SK-N-SH (cell line): Measurements from ENCODE around the gene GPC5. TPM values are rescaled to one million over a fixed set of nuclear protein-coding genes. Genes with fewer than 3 reads are reported as not detected.

Experiments used
- CTCF ChIA-PET: fragments of 300-600, 350-600 bp; formaldehyde crosslinking; extraction: SDS; loops from one replicate; lab custom pipeline; 2021; lab: Yijun Ruan, JAX
- POLR2A ChIA-PET: fragments of 350-600 bp; sonication (Branson Sonifier 250); formaldehyde crosslinking; extraction: SDS; loops from one replicate; lab custom pipeline; 2020; ENCODE audit warnings: antibody characterized with exemption, inconsistent platforms; lab: Yijun Ruan, JAX
- DNase-seq: peaks from one replicate; pipeline ENCODE4 v3.0.0; 2012
- H2AFZ ChIP-seq: fragments of 200-600 bp; sonication (generic); 2 replicates; pipeline ENCODE4 v1.8.1; 2016; ENCODE audit warnings: antibody characterized with exemption, mild to moderate bottlenecking, low read depth
- H3F3A ChIP-seq: fragments of 200-600 bp; sonication (generic); replicated peaks from 2 replicates; pipeline ENCODE3; 2016; ENCODE audit warnings: antibody characterized with exemption, mild to moderate bottlenecking; ENCODE audit not compliant: insufficient read depth
- H3K27ac ChIP-seq, 2 experiments: fragments of 200-500 bp in 1 of 2; fragments of 200-600 bp in 1 of 2; sonication (Bioruptor generic) in 1 of 2; sonication (generic), shearing (Covaris generic) in 1 of 2; 2 replicates each; pipeline versions ENCODE4 v1.5.1 to v1.6.1; 2014 to 2016; ENCODE audit warnings: low read depth in 2 of 2, inconsistent platforms in 1 of 2, low read length in 1 of 2, mild to moderate bottlenecking in 1 of 2, mixed read lengths in 1 of 2
- H3K27me3 ChIP-seq: fragments of 200-600 bp; sonication (generic), shearing (Covaris generic); 2 replicates; pipeline ENCODE4 v1.6.1; 2016; ENCODE audit warnings: mixed run types; ENCODE audit not compliant: insufficient read depth
- H3K36me3 ChIP-seq, 2 experiments: fragments of 200-500 bp in 1 of 2; fragments of 200-600 bp in 1 of 2; sonication (Bioruptor generic) in 1 of 2; sonication (generic) in 1 of 2; replicated peaks in 1 of 2; 2 replicates each; pipeline versions ENCODE3 to v1.5.1; 2014 to 2016; ENCODE audit warnings: low read length in 1 of 2, mild to moderate bottlenecking in 1 of 2; ENCODE audit not compliant: insufficient read depth in 2 of 2, control insufficient read depth in 1 of 2
- H3K4me1 ChIP-seq, 2 experiments: fragments of 200-500 bp in 1 of 2; fragments of 200-600 bp in 1 of 2; sonication (Bioruptor generic) in 1 of 2; sonication (generic), shearing (Covaris generic) in 1 of 2; 2 replicates each; pipeline versions ENCODE4 v1.5.1 to v1.6.1; 2014 to 2016; ENCODE audit warnings: low read depth in 1 of 2, low read length in 1 of 2, mixed run types in 1 of 2; ENCODE audit not compliant: insufficient read depth in 2 of 2, control insufficient read depth in 1 of 2
- H3K4me2 ChIP-seq: fragments of 200-600 bp; sonication (generic), shearing (Covaris generic); 2 replicates; pipeline ENCODE4 v1.6.1; 2017; ENCODE audit warnings: mixed run types
- H3K4me3 ChIP-seq, 2 experiments: fragments of 200-500 bp in 1 of 2; fragments of 200-600 bp in 1 of 2; sonication (Bioruptor generic) in 1 of 2; sonication (generic), shearing (Covaris generic) in 1 of 2; 2 replicates each; pipeline versions ENCODE4 v1.5.1 to v1.8.1; 2014 to 2016; ENCODE audit warnings: low read depth in 2 of 2, inconsistent platforms in 1 of 2, low read length in 1 of 2, mild to moderate bottlenecking in 1 of 2, mixed read lengths in 1 of 2, moderate library complexity in 1 of 2
- H3K79me2 ChIP-seq: fragments of 200-600 bp; sonication (generic); 2 replicates; pipeline ENCODE4 v1.8.1; 2017; ENCODE audit warnings: mild to moderate bottlenecking; ENCODE audit not compliant: insufficient read depth
- H3K9ac ChIP-seq: fragments of 200-600 bp; sonication (generic); 2 replicates; pipeline ENCODE4 v1.6.1; 2017; ENCODE audit warnings: mixed run types
- H3K9me2 ChIP-seq: fragments of 200-600 bp; sonication (generic); 2 replicates; pipeline ENCODE4 v1.6.1; 2017; ENCODE audit warnings: mixed run types
- H3K9me3 ChIP-seq: fragments of 200-600 bp; sonication (generic); 2 replicates; pipeline ENCODE4 v1.6.1; 2017; ENCODE audit warnings: mixed run types, mild to moderate bottlenecking, moderate library complexity
- H4K20me1 ChIP-seq: fragments of 200-600 bp; sonication (generic); 2 replicates; pipeline ENCODE4 v1.6.1; 2017; ENCODE audit warnings: mild to moderate bottlenecking, mixed run types; ENCODE audit not compliant: insufficient read depth
- CHD2 ChIP-seq: fragments of 150-350 bp; IDR thresholded peaks from 2 replicates; pipeline ENCODE4 v1.6.1; 2018; ENCODE audit warnings: low read length; ENCODE audit not compliant: partially characterized antibody
- GATA2 ChIP-seq: sonication (generic); formaldehyde crosslinking; IDR thresholded peaks from 2 replicates; pipeline ENCODE4 v1.5.0; 2020; ENCODE audit warnings: mild to moderate bottlenecking, missing genetic modification reagents
- MXI1 ChIP-seq: IDR thresholded peaks from 2 replicates; pipeline ENCODE4 v1.6.1; 2012; ENCODE audit warnings: mild to moderate bottlenecking, low read depth, low read length, improper control_type of control experiment
- NFIC ChIP-seq: IDR thresholded peaks from 2 replicates; pipeline ENCODE4 v1.4.0; 2012; ENCODE audit warnings: borderline replicate concordance
- RAD21 ChIP-seq: IDR thresholded peaks from 2 replicates; pipeline ENCODE4 v1.6.1; 2012; ENCODE audit warnings: mild to moderate bottlenecking, low read length
- RCOR1 ChIP-seq: fragments of 150-350 bp; IDR thresholded peaks from 2 replicates; pipeline ENCODE4 v1.6.1; 2017; ENCODE audit warnings: antibody characterized with exemption, low read length
- RFX5 ChIP-seq: IDR thresholded peaks from 2 replicates; pipeline ENCODE4 v1.6.1; 2012; ENCODE audit warnings: mild to moderate bottlenecking, improper control_type of control experiment, low read length
- RXRA ChIP-seq: IDR thresholded peaks from 2 replicates; pipeline ENCODE4 v1.4.0; 2012; ENCODE audit warnings: low read depth, mild to moderate bottlenecking, borderline replicate concordance
- SIN3A ChIP-seq: IDR thresholded peaks from 2 replicates; pipeline ENCODE4 v1.6.1; 2012; ENCODE audit warnings: low read depth, mild to moderate bottlenecking, low read length, moderate library complexity, borderline replicate concordance
- SMC3 ChIP-seq: IDR thresholded peaks from 2 replicates; pipeline ENCODE4 v1.6.1; 2012; ENCODE audit warnings: low read depth, low read length, improper control_type of control experiment
- WGBS: methylation state at CpG from one replicate; pipeline ENCODE4 v1.1.6; 2017; ENCODE audit warnings: low lambda C conversion rate; 5-methylcytosine and 5-hydroxymethylcytosine counted together
- polyA plus RNA-seq, 3 experiments: library from polyadenylated mRNA; depleted of rRNA; stranded (reverse); fragments of >200 nt; gene quantifications; 2 replicates each; pipeline ENCODE4 v1.2.3, GENCODE V29; 2012
- TF ChIP-seq, protein P1 (sequence below): IDR thresholded peaks from 2 replicates; pipeline ENCODE4 v1.4.0; 2012; ENCODE audit warnings: low read depth, borderline replicate concordance
- TF ChIP-seq, protein P2 (sequence below): fragments of 200-600 bp; sonication (generic); IDR thresholded peaks from 2 replicates; pipeline ENCODE4 v1.6.1; 2017; ENCODE audit warnings: antibody characterized with exemption, mild to moderate bottlenecking, moderate library complexity

GPC5 gene
- polyA plus RNA-seq, 1 of the 3 experiments (the other 2 are of a cell fraction): 0.03 TPM

DNA sequence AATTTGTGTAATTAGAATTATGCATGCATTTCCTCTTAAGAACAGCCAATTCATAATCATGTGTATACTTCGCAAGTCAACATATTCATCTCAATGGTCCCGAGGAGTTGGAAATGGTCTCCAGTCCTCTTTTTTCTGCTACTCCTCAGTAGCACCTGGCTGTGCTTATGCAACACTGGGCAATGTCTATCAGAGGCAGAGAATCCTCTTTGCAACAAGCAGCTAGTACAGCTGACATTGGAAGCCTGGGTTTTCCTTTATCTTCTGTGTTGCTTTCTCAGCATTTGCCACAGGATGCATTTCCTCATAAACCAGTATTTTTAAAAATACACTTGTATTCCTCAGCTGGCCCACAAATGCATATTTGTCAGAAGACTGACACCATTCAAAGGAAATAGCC, 1422.9 kb downstream of the GPC5 start:
- no peaks in the 10 kb centered on the region for H3K27me3 ChIP-seq
- H3K79me2 ChIP-seq: no peaks in the 10 kb centered on the region
- 84% methylated on average over 2 of the region's 2 CpGs for WGBS
- ChIA-PET CTCF (no interaction called here), POLR2A (no interaction called here)
- H4K20me1 ChIP-seq: no peaks in the 10 kb centered on the region
- no peak overlapping the region for H3K4me3 ChIP-seq
- no peak overlapping the region for H2AFZ ChIP-seq
- H3K36me3 ChIP-seq: no peaks in the 10 kb centered on the region
- DNase-seq: no peak
- H3K27ac ChIP-seq: no peak overlapping the region
- no peak overlapping the region for H3K9ac ChIP-seq
- no peaks in the 10 kb centered on the region for H3K9me3 ChIP-seq
- no peaks in the 10 kb centered on the region for H3F3A ChIP-seq
- no peaks in the 10 kb centered on the region for H3K9me2 ChIP-seq
- H3K4me1 ChIP-seq: no peaks in the 10 kb centered on the region
- H3K4me2 ChIP-seq: no peak overlapping the region
- TF ChIP-seq RAD21 (no peak), RXRA (no peak), SIN3A (no peak), RFX5 (no peak), CHD2 (no peak), GATA2 (CRISPR knock-in tag) (no peak), RCOR1 (no peak), SMC3 (no peak)
- TF ChIP-seq, protein P1, sequence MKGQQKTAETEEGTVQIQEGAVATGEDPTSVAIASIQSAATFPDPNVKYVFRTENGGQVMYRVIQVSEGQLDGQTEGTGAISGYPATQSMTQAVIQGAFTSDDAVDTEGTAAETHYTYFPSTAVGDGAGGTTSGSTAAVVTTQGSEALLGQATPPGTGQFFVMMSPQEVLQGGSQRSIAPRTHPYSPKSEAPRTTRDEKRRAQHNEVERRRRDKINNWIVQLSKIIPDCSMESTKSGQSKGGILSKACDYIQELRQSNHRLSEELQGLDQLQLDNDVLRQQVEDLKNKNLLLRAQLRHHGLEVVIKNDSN: no peak
- TF ChIP-seq, protein P2, sequence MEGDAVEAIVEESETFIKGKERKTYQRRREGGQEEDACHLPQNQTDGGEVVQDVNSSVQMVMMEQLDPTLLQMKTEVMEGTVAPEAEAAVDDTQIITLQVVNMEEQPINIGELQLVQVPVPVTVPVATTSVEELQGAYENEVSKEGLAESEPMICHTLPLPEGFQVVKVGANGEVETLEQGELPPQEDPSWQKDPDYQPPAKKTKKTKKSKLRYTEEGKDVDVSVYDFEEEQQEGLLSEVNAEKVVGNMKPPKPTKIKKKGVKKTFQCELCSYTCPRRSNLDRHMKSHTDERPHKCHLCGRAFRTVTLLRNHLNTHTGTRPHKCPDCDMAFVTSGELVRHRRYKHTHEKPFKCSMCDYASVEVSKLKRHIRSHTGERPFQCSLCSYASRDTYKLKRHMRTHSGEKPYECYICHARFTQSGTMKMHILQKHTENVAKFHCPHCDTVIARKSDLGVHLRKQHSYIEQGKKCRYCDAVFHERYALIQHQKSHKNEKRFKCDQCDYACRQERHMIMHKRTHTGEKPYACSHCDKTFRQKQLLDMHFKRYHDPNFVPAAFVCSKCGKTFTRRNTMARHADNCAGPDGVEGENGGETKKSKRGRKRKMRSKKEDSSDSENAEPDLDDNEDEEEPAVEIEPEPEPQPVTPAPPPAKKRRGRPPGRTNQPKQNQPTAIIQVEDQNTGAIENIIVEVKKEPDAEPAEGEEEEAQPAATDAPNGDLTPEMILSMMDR: no peak

DNA sequence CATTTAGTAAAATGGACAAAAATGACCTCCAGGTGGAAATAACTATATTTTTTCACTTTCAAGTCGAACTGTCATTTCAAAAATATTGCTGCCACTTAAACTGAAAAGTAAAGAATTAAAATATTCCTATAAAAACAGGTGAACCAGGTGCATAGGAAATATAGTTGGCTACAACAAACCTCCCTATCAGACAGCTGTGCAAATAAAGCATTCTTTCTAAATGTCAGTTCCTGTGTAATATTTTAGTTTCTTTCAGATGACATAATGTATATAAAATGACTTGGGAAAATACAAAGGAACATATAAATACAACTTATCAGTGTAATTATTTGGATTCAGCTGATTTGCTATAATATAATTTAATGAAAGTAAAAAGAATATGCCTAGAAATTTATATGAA, 1424.6 kb downstream of the GPC5 start:
- WGBS: 21% methylated on average over 1 of the region's 1 CpG
- Histone ChIP-seq H3K9ac (no peak overlapping the region), H2AFZ (no peak overlapping the region), H3K4me1 (peaks cover 0 to 3% of the 10 kb centered on the region in 2 experiments; a peak in 1 of 4 replicates), H3K9me2 (no peaks in the 10 kb centered on the region), H4K20me1 (no peaks in the 10 kb centered on the region), H3K36me3 (no peaks in the 10 kb centered on the region), H3K4me3 (no peak overlapping the region), H3F3A (no peaks in the 10 kb centered on the region), H3K79me2 (no peaks in the 10 kb centered on the region), H3K27me3 (no peaks in the 10 kb centered on the region), H3K27ac (no peak overlapping the region), H3K4me2 (no peak overlapping the region), H3K9me3 (no peaks in the 10 kb centered on the region)
- CTCF ChIA-PET: interaction anchor here (1.2 kb wide), 1 partner anchor 23 kb away, joined by 3 read pairs; no protein-coding TSS in a partner anchor
- no peak for DNase-seq
- POLR2A ChIA-PET: no interaction called here
- TF ChIP-seq MXI1: no peak
- TF ChIP-seq NFIC: no peak
- TF ChIP-seq GATA2 (CRISPR knock-in tag): no peak
- TF ChIP-seq RCOR1: no peak
